RPMI7951 (cell line): ENCODE results near the gene IDI1. TPM values are rescaled to one million over a fixed set of nuclear protein-coding genes. Genes with fewer than 3 reads are reported as not detected.

Source experiments
- DNase-seq: peaks from one replicate; pipeline ENCODE4 v3.0.0-alpha.2; 2012; ENCODE audit warnings: low read depth
- total RNA-seq: library from RNA; depleted of rRNA; stranded (reverse); fragments of >200 nt; shearing (Covaris generic); gene quantifications from 2 replicates; pipeline ENCODE4 v1.2.3, GENCODE V29; 2014; rRNA removed

The IDI1 gene
- total RNA-seq, 1 experiment from 2014 or later, result 163 TPM

- DNase-seq, result no peak
Observed at GRCh38 chr10:994836-995558, 53.9 kb downstream of the IDI1 start.

GRCh38 chr10:992871-993270 lies 56.0 kb downstream of the IDI1 start:
- no peak for DNase-seq

- no peak for DNase-seq
Observed at GRCh38 chr10:992467-992866, 56.5 kb downstream of the IDI1 start.

- no peak for DNase-seq
Observed at GRCh38 chr10:990808-991207, 58.1 kb downstream of the IDI1 start.

Other genes with a start within 250 kb of the IDI1 start
- 28.8 and 32.7 TPM in 2 replicates for gene LARP4B, start 117.4 kb downstream of the IDI1 start, total RNA-seq
- gene GTPBP4, start 60.7 kb downstream of the IDI1 start, total RNA-seq, result 39.4 and 42.7 TPM in 2 replicates
- gene IDI2, start 23.3 kb downstream of the IDI1 start, total RNA-seq, result not detected in 2 replicates
- gene WDR37, start 7.3 kb upstream of the IDI1 start, total RNA-seq, result 13.5 and 14.1 TPM in 2 replicates